Stimulated activated CD4-positive, alpha-beta T cell treated with anti-CD3 and anti-CD28 coated beads, Interleukin-4, amount 100 ng/mL, for 4 hours (primary cell): ENCODE results near the gene GRM4.
"Not testable (repeated sequence)": the region's sequence is repeated elsewhere in the genome, so short reads cannot be mapped to it uniquely, and the experiment has no call there.

Experiments
- DNase-seq, 2 experiments: peaks; one replicate each; pipeline ENCODE4 v3.0.0-alpha.2; 2020

The GRM4 gene

GRCh38 chr6:34146021-34146782 lies at the start of gene GRM4:
Gene GRM4 (minus strand): TSS chr6:34146087. CDS start chr6:34133496, 12,591 bp downstream.
- DNase-seq = no peak

- DNase-seq = no peak
These were observed 48.9 kb upstream of the GRM4 start for GRCh38 chr6:34194772-34195171.

GRCh38 chr6:34190504-34191122 lies 44.7 kb upstream of the GRM4 start:
- no peak for DNase-seq

GRCh38 chr6:34189806-34190503 lies 44.1 kb upstream of the GRM4 start:
- peak; percentile 48 to 57 for DNase-seq

GRCh38 chr6:34184726-34185125 lies 38.8 kb upstream of the GRM4 start:
- DNase-seq = not testable (repeated sequence)

GRCh38 chr6:34182751-34183531 lies 37.1 kb upstream of the GRM4 start:
- DNase-seq = peak; percentile 54 to 80

GRCh38 chr6:34181908-34182307 lies 36.0 kb upstream of the GRM4 start:
- DNase-seq = no peak

GRCh38 chr6:34179106-34179720 lies 33.3 kb upstream of the GRM4 start:
- no peak for DNase-seq

- DNase-seq = no peak
These were observed 32.6 kb upstream of the GRM4 start for GRCh38 chr6:34178357-34179105.

GRCh38 chr6:34177181-34177591 lies 31.3 kb upstream of the GRM4 start:
- DNase-seq = no peak

GRCh38 chr6:34176261-34177031 lies 30.6 kb upstream of the GRM4 start:
- DNase-seq = no peak

GRCh38 chr6:34174846-34175399 lies 29.0 kb upstream of the GRM4 start:
- no peak for DNase-seq

- DNase-seq = no peak
These were observed 27.3 kb upstream of the GRM4 start for GRCh38 chr6:34172961-34173775.

- no peak for DNase-seq
These were observed 24.5 kb upstream of the GRM4 start for GRCh38 chr6:34170346-34170745.

- DNase-seq = no peak
These were observed 24.0 kb upstream of the GRM4 start for GRCh38 chr6:34169897-34170296.

GRCh38 chr6:34161857-34162515 lies 16.1 kb upstream of the GRM4 start:
- no peak for DNase-seq

- DNase-seq = no peak
These were observed 14.0 kb upstream of the GRM4 start for GRCh38 chr6:34159844-34160243.

- DNase-seq = no peak
These were observed 13.0 kb upstream of the GRM4 start for GRCh38 chr6:34158876-34159275.

- DNase-seq = no peak
These were observed 12.0 kb upstream of the GRM4 start for GRCh38 chr6:34157851-34158250.
